Hematopoietic multipotent progenitor cell (in vitro differentiated cells): ENCODE measurements around the gene SDK1. TPM values are rescaled to one million over a fixed set of nuclear protein-coding genes. Genes with fewer than 3 reads are reported as not detected.

Experiments
- DNase-seq, 3 donors: peaks; one replicate each; pipeline ENCODE4 v3.0.0-alpha.2; 2011 to 2015; ENCODE audit warnings: low read depth in 2 of 3, low spot score in 2 of 3
- total RNA-seq: library from RNA; depleted of rRNA; stranded (reverse); fragments of >200 nt; gene quantifications from one replicate; pipeline ENCODE4 v1.2.3, GENCODE V29; 2012

SDK1 gene
- total RNA-seq, 1 donor = 0.81 TPM

DNA sequence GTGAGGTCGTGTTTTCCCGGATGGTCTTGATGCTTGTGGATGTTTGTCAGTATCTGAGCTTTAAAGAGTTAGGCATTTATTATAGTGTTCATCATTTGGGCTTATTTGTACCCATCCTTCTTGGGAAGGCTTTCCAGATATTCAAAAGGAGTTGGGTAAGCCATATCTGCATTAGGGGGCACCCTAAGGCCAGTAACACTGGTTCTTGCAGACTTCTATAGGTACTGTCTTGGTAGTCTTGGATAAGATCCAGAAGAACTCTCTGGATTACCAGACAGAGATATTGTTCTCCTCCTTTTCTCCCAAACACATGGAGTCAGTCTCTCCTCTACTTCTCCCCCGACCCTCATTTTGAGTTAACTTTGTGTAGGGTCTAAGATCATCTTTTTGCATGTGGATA, 92.8 kb downstream of the SDK1 start:
- no peak for DNase-seq

- DNase-seq = no peak
These were observed 96.3 kb downstream of the SDK1 start for GRCh38 chr7:3397324-3397723.

DNA sequence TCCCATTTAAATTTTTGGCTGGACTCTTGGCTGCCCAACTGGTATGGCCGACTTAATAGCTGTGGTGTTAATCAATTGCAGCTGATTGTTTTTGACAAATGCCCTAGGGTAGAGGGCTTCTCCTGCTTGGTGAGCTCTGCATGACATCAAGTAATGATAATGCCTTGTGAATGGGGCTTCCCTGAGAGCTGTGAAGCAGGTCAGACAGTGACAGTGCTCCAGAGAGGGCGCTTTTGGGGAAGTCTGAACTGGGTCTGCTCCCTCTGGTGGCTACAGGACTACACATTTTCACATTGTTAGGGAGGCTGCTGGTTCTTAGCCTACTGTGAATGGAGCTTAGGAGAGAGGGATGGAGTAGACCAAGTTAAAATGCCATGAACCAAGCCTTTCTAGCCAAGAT, 98.8 kb downstream of the SDK1 start:
- DNase-seq = peak in 2 of 3 donors; percentile 39 to 52

- DNase-seq = no peak
These were observed 103.4 kb downstream of the SDK1 start for GRCh38 chr7:3404501-3404900.

DNA sequence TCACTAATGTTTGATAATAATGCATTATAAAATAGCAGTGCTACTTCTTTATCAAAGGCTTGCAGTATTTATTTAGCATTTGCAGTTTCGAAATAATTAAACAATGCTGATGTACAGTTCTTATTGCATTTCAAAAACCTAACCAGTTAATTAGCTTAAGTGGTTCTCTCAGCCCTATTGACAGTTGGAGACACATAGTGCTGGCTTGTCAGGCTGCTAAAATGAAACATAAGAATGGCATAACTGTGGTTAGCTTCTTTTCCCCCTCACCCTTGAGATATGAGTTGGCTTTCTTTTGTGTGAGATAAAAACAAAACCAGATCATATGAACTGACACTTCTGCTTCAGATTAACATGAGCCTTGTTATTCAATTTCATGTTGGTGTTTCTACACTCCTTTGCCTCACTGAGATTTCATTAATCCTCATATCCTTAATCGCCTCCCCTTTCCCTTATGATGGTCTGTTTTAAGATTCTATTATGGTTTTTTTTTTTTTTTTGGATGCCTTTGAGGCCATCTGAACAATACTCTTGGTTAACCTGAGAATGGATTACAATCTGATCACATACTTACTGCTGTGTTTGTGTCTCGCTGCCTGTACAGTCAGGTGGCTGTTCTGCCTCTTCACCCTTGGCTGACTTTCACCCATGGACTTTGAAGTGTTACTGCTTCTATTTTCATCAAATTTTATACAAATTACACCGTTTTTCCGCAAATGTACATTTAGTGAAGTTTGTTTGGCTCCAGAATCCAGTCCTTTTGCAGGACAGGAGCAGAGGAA, 108.0 kb downstream of the SDK1 start:
- DNase-seq = peak in 2 of 3 donors; percentile 9 to 51

DNA sequence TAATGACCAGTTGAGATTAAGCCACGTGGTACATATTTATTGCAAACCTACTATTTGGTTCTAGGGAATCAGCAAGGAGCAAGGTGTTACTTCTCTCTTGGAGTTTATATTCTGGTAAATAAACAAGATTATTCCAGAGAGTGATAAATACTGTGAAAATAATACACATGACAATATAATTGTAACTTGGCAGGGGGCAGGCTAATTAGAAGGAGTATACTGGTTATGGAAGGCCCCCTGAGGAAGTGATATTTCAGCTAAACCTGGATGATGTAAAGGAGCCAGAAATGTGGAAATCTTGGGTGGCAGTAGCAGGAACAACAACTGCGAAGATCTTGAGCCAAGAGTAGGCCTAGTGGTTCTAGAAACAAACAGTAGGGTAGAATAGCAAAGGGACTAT, 111.8 kb downstream of the SDK1 start:
- no peak for DNase-seq

DNA sequence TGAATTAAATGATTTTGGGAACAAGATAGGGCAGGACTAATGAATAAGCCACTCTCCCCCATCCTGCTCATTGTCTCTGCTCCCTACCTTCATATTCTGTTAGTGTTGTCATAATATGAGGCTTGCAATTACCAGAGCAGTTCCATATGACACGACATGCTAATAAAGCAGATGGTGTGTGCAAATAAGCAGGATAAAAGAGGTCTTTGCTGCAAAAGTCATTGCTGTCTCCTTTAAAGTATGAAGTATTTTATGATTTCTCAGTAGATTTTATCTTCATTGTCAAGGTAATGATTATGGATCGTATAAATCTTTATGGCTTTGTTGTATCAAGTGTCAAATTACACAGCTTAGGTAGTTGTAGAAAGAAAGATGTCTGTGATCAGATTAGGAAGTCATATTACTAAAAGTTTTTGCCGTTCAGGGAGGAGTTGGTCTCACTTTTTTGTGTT, 114.8 kb downstream of the SDK1 start:
- DNase-seq = no peak

- DNase-seq = no peak
These were observed 115.4 kb downstream of the SDK1 start for GRCh38 chr7:3416453-3416852.

GRCh38 chr7:3425087-3425486, 124.0 kb downstream of the SDK1 start:
- no peak for DNase-seq

DNA sequence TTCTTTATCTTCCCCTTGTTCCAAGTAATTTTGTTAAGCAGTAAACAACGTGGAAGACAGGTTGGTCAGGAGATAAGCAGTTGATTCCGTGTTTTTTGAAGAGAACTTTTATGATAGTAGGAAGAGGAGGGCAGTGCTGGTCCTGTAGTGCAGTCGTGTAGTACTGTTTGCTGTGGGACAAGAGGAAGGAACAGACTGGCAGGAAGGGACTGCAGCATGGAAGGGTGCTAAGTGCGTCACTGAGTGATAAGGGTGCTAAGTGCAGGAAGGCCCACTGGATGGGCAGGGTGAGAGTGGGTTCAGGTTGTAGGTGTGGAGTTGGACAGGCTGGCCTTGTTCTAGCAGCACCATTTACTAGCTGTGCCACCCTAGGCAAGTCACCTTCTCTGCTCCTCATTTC, 125.0 kb downstream of the SDK1 start:
- DNase-seq = no peak

DNA sequence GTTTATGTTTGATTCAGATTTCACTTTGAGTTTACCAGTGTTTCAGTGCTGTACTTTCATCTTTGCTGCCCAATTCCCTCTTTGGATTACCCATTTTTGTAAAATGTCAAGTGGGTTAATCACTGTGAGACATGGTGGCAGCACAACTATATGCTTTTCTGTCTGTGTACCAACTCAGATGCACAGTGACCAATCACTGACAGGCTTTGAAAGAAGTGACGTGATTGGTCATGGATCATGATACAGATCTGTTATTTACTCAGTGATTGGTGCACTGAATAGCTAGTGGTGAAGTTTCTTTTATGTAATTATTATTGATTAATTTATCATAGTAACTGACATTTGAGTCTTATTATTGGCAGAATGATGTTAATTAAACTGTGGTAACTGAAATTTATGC, 126.9 kb downstream of the SDK1 start:
- DNase-seq = no peak

DNA sequence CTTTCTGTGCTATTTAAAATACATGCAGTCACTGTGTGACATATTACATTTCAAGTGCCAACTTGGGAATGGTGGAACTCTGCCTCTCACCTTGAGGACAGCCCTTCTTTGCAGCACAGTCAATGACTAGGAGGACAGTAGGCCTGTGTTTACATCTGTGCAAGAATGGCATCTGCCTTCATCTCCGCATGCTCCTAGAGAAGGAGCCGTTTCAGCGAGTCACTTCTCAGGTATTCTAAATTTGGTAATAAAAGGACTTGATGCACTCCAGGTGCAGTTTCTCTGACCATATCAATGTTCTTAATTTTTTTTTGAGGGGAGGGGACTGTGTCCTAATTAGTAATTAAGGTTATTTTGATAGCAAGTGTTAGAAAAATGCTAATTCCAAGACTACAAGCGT, 128.9 kb downstream of the SDK1 start:
- no peak for DNase-seq

DNA sequence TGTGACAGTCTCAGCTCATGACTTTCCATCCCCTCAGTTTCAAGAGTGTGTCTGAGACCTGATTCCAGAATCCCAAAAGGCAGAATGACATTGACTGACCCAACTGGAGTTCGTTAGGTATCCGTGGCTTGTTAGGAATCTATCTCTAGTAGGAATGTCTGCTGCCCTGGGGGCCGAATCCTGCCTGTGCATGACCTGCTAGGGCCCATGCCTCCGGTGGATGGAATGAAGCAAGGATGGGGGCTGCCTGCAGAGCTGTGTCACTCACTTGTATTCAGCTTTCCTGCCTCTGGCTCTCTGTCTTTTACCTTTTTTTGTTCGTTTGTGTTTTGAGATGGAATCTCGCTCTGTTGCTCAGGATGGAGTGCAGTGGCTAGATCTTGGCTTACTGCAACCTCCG, 129.5 kb downstream of the SDK1 start:
- no peak for DNase-seq

DNA sequence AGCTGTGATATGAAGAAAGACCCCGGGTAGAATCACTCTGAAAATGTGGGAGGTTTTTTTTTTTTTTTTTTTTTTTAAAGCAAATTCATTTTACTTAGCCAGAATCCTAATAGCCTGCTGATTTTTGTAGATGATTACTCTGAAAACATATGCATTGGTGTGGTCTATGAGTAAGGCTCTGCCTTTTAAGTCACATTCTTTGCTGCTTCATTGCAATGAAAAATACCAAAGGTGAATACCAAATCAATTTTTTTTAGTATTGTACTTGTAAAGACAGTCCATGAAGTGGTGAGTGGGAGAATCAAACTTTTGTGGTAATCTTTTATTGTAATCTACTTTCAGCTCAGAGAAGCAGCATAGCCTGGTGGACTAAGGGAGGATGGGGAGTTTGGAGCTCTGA, 130.3 kb downstream of the SDK1 start:
- no peak for DNase-seq

GRCh38 chr7:3432911-3433310, 131.9 kb downstream of the SDK1 start:
- no peak for DNase-seq

GRCh38 chr7:3434611-3435010, 133.6 kb downstream of the SDK1 start:
- no peak for DNase-seq

GRCh38 chr7:3436112-3436511, 135.1 kb downstream of the SDK1 start:
- no peak for DNase-seq

DNA sequence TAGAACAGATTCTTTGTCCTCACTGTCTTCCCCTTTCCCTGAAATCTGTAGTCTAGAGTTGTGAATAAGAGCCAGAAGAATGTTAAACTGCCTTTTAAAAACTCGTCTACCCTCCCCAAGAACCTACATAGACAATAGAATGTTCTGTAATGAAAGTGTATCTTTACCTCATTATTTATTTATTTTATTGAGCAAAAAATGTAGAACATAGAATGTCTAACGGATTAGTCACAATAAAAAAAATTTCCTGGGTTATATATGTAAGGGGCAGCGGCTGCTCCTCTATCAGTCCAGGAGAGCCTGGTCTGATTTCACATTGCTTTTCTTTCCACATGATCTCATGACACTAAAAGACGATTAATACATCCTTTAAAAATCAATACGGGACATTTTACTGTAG, 135.7 kb downstream of the SDK1 start:
- no peak for DNase-seq

DNA sequence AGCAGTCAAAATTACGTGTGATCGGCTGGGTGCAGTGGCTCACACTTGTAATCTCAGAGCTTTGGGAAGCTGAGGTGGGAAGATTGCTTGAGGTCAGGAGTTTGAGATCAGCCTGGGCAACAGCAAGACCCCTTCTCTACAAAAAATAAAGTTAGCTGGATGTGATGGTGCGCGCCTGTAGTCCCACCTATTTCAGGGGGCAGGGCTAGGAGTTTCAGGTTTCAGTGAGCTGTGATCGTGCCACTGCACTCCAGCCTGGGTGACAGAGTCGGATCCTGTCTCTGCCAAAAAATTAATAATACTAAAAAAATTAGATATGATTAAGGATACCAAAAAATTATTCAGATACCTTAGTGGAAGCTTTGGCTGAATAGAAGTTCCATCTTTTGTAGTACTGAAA, 136.4 kb downstream of the SDK1 start:
- DNase-seq = no peak

DNA sequence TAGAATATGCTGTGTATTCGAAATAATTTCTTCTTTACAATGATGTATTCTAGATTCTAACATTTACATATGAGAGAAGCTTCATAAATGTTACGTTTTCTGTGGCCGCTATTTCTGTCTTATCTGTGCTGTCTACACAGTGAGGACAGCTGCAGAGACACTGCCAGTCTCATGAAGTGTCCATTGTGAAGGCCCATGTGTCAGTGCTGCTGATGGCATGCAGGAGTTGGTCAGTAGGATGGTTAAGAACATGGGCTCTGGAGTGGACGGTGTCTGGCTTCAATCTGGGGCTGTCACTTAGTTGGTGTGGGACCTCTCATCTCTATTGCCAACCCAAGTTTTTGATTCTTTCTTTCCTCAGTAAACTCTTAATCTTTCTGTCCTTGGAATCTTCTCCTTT, 137.3 kb downstream of the SDK1 start:
- DNase-seq = no peak

GRCh38 chr7:3439333-3440030, 138.4 kb downstream of the SDK1 start:
- DNase-seq = no peak

GRCh38 chr7:3440509-3440908, 139.5 kb downstream of the SDK1 start:
- no peak for DNase-seq
